HG03460 (cell line): ENCODE results near the gene CLDN6.
"Not testable (repeated sequence)": the region's sequence is repeated elsewhere in the genome, so short reads cannot be mapped to it uniquely, and the experiment has no call there.

Experiments used
- ATAC-seq: cut with Tn5 transposase; IDR thresholded peaks from one replicate; pipeline ENCODE4 v1.9.1; 2021; ENCODE audit not compliant: unreplicated experiment

The CLDN6 gene, protein sequence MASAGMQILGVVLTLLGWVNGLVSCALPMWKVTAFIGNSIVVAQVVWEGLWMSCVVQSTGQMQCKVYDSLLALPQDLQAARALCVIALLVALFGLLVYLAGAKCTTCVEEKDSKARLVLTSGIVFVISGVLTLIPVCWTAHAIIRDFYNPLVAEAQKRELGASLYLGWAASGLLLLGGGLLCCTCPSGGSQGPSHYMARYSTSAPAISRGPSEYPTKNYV

GRCh38 chr16:3017794-3018506 is at the start of gene CLDN6:
CLDN6 (minus strand) TSS chr16:3018183; CDS start chr16:3016021, 2,162 bp downstream.
- no peak for ATAC-seq

- no peak for ATAC-seq
Observed at GRCh38 chr16:3066440-3066748, 48.4 kb upstream of the CLDN6 start.

- no peak for ATAC-seq
Observed at GRCh38 chr16:3065742-3066439, 47.9 kb upstream of the CLDN6 start.

DNA sequence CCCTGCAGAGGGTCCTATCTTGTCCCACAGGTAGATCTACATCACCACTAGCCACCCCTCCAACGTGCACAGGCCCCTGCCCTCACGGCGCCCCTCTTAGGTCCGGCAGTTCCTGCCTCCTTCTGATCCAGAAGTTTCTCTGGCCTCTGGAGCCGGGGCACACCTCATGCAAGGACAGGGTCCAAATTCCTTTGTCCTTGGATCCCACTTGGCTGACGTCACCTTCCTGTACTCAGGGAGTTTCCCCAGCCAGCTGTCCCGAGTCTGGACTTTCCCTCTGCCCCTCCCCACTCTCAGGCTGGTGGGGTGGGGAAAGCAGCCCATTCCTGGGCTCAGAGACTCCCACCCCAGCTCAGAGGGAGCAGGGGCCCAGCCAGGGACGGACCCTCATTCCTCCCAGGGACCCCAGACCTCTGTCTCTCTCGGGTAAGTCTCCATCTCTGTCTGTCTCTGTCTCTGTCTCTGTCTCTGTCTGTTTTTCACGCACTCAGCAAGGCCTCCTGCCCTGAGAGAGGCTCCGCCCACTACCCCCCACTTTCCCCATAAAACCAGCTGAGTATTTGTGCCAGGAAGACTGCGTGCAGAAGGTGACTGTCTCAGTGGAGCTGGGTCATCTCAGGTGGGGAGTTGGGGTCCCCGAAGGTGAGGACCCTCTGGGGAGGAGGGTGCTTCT is 47.2 kb upstream of the CLDN6 start, which contains the start of gene IL32:
Gene IL32 (plus strand): TSS at position 572 of the 673 bp plus-strand sequence. CDS start 172 bp downstream, outside the sequence.
- ATAC-seq = peak; percentile 44

DNA sequence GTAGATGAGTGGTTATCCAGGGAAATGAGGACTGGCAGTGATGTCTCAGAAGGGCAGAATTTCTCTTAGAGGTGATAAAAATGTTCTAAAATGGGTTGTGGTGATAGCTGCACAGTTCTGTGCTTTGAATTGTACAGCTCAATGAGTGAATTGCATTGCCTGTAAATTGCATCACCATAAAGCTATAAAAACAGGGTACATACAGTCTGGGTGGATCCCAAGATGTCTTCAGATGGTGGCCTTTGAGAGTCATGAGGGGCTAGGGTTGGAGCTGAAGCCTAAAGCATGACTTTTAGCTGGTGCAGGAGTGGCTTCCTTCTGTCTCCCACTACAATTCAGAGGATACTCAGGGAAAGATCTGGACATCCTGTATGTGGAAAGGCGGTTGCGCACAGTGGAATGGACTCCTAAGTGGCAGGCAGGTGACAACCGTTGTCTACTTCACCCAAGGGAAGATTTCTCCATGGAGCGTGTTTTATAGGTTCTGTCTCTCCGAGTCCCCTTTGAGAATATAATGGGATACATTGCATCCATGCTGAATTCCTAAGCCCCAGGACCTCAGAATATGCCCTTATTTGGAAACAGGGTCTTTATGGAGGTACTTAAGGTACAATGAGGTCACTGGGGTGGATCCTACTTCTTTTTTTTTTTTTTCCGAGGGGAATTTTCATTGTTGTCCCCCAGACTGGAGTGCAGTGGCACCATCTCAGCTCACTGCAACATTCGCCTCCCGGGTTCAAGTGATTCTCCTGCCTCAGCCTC is 45.8 kb upstream of the CLDN6 start:
- ATAC-seq = no peak

GRCh38 chr16:3062553-3062952 is 44.6 kb upstream of the CLDN6 start:
- no peak for ATAC-seq

DNA sequence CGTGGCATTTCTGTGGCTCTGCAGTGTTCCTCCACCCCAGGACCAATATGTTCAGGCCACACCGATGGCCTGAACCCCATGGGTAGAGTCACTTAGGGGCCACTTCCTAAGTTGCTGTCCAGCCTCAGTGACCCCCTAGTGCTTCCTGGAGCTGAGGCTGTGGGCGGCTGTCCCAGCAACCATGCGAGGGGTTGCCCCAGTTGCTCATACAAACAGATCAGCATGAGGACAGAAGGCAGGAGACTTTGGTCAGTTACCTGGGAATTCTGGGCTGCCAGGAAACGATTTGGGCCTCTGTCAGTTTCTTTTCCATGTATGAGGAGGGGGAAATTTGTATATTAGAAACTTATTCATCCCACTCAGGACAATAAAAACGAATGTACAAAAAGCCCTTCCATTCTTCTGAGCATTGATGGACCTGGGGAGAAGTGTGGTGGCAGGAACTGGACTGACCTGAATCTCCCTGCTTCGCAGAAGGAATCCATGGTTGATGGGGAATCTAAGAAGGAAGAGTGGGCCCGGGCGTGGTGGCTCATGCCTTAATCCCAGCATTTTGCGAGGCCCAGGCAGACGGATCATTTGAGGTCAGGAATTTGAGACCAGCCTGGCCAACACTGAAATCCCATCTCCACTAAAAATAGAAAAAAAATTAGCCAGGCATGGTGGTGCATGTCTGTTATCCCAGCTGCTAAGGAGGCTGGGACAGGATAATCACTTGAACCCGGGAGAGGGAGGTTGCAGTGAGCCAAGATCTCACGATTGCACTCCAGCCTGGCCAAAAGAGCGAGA is 42.5 kb upstream of the CLDN6 start:
- no peak for ATAC-seq

DNA sequence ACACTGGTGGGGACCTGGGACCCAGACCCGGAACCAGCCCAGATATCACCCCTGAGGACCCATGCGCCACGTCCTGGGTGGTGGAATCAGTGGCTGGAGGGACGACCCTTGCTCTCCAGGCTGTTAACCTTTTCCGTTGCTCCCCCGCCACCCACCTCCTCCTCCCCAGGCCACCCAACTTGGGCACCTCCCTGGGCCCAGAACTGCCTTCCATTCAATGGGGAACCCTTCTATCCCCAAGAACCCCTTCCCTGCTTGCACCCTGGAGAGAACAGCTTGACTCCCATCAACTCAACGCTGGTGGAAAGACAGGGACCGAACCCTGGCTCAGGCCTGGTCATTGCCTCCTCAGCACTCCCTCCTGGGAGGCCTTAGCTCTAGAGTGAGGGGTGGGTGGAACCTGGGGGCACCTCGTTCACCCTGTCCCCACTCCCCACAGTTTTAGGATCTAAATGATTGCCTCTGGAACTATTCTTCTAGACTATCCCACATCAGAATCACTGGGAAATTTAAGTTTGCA is 41.8 kb upstream of the CLDN6 start:
- peak; percentile 6 for ATAC-seq

DNA sequence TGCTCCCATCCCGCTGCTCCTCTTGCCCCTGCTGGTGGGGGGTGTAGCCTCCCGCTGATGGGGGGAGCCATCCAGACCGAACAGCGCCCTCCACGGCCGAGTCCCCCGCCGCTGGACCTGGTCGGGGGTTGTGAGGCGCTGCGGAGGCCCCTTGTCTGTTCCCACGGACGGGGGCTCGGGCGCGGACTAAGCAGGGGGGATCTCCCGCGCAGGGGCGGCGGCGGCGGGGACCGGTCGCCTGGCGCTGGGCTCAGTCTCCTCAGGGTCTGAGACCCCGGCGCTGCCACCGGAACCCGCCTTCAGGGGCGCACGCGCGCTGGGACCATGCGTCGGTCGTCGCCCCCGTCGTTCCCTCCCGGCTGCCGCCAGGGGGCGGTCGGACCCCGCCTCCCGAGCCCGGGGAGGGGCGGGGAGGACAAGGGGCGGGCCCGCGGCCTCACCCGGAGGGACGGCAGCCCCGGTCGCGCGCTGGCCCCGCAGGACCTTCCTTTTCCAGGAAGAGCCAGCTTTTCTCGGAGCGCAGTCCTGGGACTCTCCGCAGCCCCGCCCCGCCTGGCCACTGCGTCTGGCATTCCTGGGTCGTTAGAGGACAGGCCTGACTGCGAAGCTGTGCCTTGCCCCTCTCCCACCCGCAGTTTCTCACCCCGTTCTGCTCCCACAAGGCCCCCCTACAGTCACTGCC is 41.2 kb upstream of the CLDN6 start:
- ATAC-seq = peak; percentile 74

DNA sequence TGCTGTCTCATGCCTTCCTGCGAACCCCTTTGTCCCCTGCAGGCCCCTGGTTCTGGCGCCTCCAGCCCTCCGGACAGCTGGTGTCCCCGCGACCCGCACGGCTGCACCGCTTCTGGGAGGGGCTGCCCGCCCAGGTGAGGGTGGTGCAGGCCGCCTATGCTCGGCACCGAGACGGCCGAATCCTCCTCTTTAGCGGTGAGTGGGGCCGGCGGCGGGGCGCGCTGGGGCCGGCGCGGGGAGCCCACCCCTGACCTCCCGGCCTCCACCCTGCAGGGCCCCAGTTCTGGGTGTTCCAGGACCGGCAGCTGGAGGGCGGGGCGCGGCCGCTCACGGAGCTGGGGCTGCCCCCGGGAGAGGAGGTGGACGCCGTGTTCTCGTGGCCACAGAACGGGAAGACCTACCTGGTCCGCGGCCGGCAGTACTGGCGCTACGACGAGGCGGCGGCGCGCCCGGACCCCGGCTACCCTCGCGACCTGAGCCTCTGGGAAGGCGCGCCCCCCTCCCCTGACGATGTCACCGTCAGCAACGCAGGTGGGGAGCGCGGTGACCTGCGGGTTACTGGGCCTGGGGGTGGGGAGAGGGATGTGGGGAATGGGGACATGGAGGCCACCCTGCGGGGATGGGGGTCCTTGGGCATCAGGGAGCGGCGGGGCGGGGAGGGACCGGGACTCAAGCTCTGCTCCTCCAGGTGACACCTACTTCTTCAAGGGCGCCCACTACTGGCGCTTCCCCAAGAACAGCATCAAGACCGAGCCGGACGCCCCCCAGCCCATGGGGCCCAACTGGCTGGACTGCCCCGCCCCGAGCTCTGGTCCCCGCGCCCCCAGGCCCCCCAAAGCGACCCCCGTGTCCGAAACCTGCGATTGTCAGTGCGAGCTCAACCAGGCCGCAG is 40.4 kb upstream of the CLDN6 start:
- peak; percentile 39 for ATAC-seq

GRCh38 chr16:3057181-3058138 is 39.5 kb upstream of the CLDN6 start:
- ATAC-seq = no peak

DNA sequence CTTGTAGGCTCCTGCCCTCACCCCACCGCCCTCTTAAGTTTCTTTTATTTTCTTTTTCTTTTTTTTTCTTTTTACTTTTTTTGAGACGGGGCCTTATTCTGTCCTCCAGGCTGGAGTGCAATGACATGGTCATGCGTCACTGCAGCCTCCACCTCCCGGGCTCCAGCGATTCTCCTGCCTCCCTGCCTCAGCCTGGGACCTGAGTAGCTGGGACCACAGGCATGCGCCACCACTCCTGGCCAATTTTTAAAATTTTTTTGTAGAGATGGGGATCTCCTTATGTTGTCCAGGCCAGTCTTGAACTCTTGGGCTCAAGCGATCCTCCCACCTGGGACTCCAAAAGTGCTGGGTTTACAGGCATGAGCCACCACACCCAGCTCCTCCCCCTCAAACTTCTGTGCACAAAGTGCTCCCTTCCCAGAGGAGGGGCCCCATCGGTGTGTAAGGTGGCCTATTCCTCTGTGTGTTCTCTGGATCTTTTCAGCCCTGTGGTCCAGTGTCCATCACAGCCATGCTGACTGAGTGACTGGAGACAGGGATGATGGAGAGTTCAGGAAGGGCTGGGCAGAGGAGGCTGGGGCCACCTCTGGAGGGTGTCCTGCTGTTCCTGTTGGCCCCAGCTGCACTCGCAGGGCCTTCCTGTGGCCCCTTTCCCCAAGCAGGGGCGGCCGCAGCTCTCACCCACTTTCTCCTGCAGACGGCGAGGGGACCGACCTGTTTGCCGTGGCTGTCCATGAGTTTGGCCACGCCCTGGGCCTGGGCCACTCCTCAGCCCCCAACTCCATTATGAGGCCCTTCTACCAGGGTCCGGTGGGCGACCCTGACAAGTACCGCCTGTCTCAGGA is 38.6 kb upstream of the CLDN6 start:
- no peak for ATAC-seq

DNA sequence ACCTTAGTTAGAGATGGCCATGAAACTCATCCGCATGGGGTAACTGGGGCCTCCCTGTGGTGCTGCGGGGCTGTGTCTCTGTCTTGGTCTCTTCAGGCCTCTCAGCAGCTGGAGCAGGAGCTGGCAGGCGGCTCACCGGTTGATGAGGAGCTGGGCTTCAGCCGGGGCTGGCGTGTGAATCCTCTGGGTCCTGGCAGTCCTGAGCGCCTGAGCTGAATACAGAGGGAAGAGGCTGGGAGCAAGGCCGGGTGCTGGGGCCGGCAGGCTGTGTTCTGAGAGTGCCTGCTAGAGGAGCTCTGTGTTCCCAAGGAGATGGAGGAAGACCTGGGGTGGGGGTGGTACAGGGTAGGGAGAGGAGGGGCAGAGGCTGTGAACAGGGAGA is 37.7 kb upstream of the CLDN6 start:
- ATAC-seq = not testable (repeated sequence)

GRCh38 chr16:3054965-3055733 is 37.2 kb upstream of the CLDN6 start:
- no peak for ATAC-seq

DNA sequence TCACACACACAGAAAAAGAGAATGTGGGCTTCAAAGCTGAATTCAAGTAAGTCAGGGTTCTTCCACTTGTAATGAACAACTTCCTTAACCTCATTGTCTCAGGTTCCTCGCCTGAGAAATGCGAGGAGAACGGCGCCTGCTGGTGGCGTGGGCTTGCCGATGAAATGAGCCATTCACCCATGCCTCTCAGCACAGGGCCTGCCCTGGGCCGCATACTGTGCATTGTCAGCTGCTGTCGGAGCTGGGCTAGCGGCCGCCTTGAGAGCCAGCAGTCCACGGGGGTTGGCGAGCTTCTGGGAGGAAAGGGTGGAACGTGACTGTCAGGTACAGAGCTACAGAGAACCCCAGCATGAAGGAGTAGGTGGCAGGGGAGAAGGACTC is 35.3 kb upstream of the CLDN6 start:
- not testable (repeated sequence) for ATAC-seq
